Breast epithelium (tissue), 4 donors: ENCODE measurements around the gene PSMC2. TPM values are rescaled to one million over a fixed set of nuclear protein-coding genes. Genes with fewer than 3 reads are reported as not detected.

Experiments used
- DNase-seq, 2 donors: peaks; one replicate each; pipeline ENCODE4 v3.0.0-alpha.2; 2019; ENCODE audit warnings: low spot score in 2 of 2
- H3K27ac ChIP-seq, 2 donors: fragments of 200-600 bp; sonication (generic) in 1 of 2; one replicate each; pipeline ENCODE4 v1.5.1; 2016 to 2019; ENCODE audit warnings: mild to moderate bottlenecking in 1 of 2
- H3K27me3 ChIP-seq, 2 donors: fragments of 200-600 bp; sonication (generic) in 1 of 2; one replicate each; pipeline versions ENCODE4 v1.5.1 to v1.6.0; 2017 to 2019; ENCODE audit warnings: control low read depth in 1 of 2, mild to moderate bottlenecking in 1 of 2
- H3K36me3 ChIP-seq: fragments of 200-600 bp; one replicate; pipeline ENCODE4 v1.5.1; 2019
- H3K4me1 ChIP-seq, 2 donors: fragments of 200-600 bp; sonication (generic); one replicate each; pipeline ENCODE4 v1.5.1; 2016 to 2019; ENCODE audit warnings: control low read depth in 1 of 2
- H3K4me3 ChIP-seq, 3 donors: fragments of 200-600 bp; sonication (generic); 1 replicate in 2 of 3; 2 replicates in 1 of 3; pipeline ENCODE4 v1.5.1; 2016 to 2019; ENCODE audit warnings: mild to moderate bottlenecking in 3 of 3, moderate library complexity in 2 of 3
- H3K9me3 ChIP-seq, 2 donors: fragments of 200-600 bp; sonication (generic) in 1 of 2; one replicate each; pipeline ENCODE4 v1.5.1; 2016 to 2019; ENCODE audit warnings: control low read depth in 1 of 2
- CTCF ChIP-seq, 3 donors: fragments of 450-650 bp; IDR thresholded peaks; one replicate each; pipeline ENCODE4 v1.5.1; 2016 to 2017; ENCODE audit warnings: antibody characterized with exemption in 3 of 3, mild to moderate bottlenecking in 3 of 3, moderate library complexity in 3 of 3
- POLR2A ChIP-seq: fragments of 450-650 bp; IDR thresholded peaks from one replicate; pipeline ENCODE4 v1.6.1; 2016; ENCODE audit warnings: antibody characterized with exemption, mild to moderate bottlenecking, moderate library complexity
- POLR2AphosphoS5 ChIP-seq, 3 donors: sonication (generic); formaldehyde crosslinking; IDR thresholded peaks; one replicate each; pipeline ENCODE4 v1.6.1; 2017; ENCODE audit warnings: antibody characterized with exemption in 3 of 3
- intact Hi-C: fragments of 100-400 bp; cut with DNase I; formaldehyde crosslinking; loops from one replicate; pipeline ENCODE4 v1.15.1; 2023; ENCODE audit warnings: low total_unique reads
- total RNA-seq, 3 donors: library from RNA; depleted of rRNA; stranded (reverse); fragments of >200 nt; gene quantifications; one replicate each; pipeline ENCODE4 v1.1.0, GENCODE V29; 2016

Gene PSMC2
- total RNA-seq, 3 donors from 2014 or later = 87.5 to 114 (median 93.7) TPM

GRCh38 chr7:103380395-103381191 is 33.1 kb downstream of the PSMC2 start:
- DNase-seq = no peak
- intact Hi-C loops = no loop called here
- no peak for TF ChIP-seq CTCF (IDR thresholded peaks at IDR 0.05)
- TF ChIP-seq POLR2AphosphoS5 (IDR thresholded peaks at IDR 0.05) = no peak
- TF ChIP-seq POLR2A = no peak
- Histone ChIP-seq H3K4me3 (no peak overlapping the region), H3K27me3 (no peaks in the 10 kb centered on the region), H3K9me3 (no peaks in the 10 kb centered on the region), H3K27ac (no peak overlapping the region), H3K4me1 (no peaks in the 10 kb centered on the region), H3K36me3 (no peaks in the 10 kb centered on the region)

GRCh38 chr7:103381280-103382031 is 34.0 kb downstream of the PSMC2 start:
- H3K36me3 ChIP-seq = no peaks in the 10 kb centered on the region
- DNase-seq = no peak
- intact Hi-C loops = no loop called here
- TF ChIP-seq POLR2A (no peak), CTCF (IDR thresholded peaks at IDR 0.05) (no peak), POLR2AphosphoS5 (IDR thresholded peaks at IDR 0.05) (no peak)
- H3K27ac ChIP-seq = no peak overlapping the region
- H3K9me3 ChIP-seq = no peaks in the 10 kb centered on the region
- no peaks in the 10 kb centered on the region for H3K27me3 ChIP-seq
- H3K4me3 ChIP-seq = no peak overlapping the region
- no peaks in the 10 kb centered on the region for H3K4me1 ChIP-seq

GRCh38 chr7:103382032-103382402 is 34.6 kb downstream of the PSMC2 start:
- intact Hi-C loops = no loop called here
- H3K4me3 ChIP-seq = no peak overlapping the region
- H3K27me3 ChIP-seq = no peaks in the 10 kb centered on the region
- no peak overlapping the region for H3K27ac ChIP-seq
- H3K36me3 ChIP-seq = no peaks in the 10 kb centered on the region
- no peaks in the 10 kb centered on the region for H3K4me1 ChIP-seq
- DNase-seq = no peak
- no peaks in the 10 kb centered on the region for H3K9me3 ChIP-seq
- no peak for TF ChIP-seq CTCF (IDR thresholded peaks at IDR 0.05)
- TF ChIP-seq POLR2A = no peak
- TF ChIP-seq POLR2AphosphoS5 (IDR thresholded peaks at IDR 0.05) = no peak

- Histone ChIP-seq H3K27me3 (no peaks in the 10 kb centered on the region), H3K4me3 (no peak overlapping the region), H3K36me3 (no peaks in the 10 kb centered on the region), H3K4me1 (no peaks in the 10 kb centered on the region), H3K27ac (no peak overlapping the region), H3K9me3 (no peaks in the 10 kb centered on the region)
- intact Hi-C loops = no loop called here
- DNase-seq = no peak
- TF ChIP-seq POLR2AphosphoS5 (IDR thresholded peaks at IDR 0.05) = no peak
- no peak for TF ChIP-seq POLR2A
- TF ChIP-seq CTCF (IDR thresholded peaks at IDR 0.05) = no peak
These were observed 39.8 kb downstream of the PSMC2 start for GRCh38 chr7:103387242-103387641.
